ENCODE results near the gene STK39. TPM values are rescaled to one million over a fixed set of nuclear protein-coding genes. Genes with fewer than 3 reads are reported as not detected.

The STK39 gene
- polyA plus RNA-seq, 2 of the 4 experiments (the other 2 are of a cell fraction) = 14.2 to 27.2 TPM

DNA sequence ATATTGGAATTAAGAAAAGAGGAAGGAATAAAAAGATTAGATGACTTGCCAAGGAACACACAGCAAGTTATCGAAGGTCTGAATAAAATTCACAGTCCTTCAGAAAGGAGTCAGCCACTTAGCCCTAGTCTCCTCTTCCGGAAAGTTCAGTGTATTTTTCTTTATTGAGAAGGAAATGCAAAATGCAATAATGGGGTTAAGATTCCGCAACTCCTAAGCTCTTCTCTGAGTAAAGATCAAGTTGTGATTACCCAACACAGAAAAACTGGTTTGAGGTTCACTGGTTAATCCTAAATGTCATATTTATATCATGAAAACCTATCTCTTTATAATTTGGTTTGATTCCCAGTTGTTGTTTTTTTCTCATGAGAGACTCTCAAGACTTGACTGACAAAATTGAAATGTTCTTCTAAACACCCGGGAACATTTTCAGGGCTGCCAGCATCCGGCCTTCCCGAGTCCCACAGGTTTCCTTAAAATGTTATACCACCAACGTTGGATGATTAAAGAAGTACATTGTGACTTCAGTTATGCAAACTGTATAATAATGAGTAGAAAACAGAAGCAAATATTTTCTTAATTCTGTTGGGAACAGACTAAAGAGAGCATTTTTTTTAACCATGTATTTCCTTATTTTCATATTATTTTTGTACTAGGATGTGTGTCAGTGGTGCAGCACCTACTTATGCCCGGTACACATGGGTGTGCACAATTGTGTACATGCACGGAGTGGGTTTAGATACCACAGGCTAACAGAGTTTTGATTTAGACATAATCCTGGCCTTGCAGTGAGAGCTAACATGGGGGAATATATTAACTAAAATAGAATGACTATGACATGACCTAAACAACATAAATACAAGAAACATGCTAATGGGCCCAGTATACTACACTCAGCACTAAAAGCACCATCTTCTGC lies 100.2 kb downstream of the STK39 start:
- no peaks in the 10 kb centered on the region for H3K9me3 ChIP-seq
- H3K4me1 ChIP-seq = no peaks in the 10 kb centered on the region
- POLR2A ChIA-PET = no interaction called here
- TF ChIP-seq RAD21 (conservative IDR thresholded peaks at IDR 0.05 in 1 of 2, IDR thresholded peaks at IDR 0.05 in 1 of 2) (no peak), HEYL (CRISPR knock-in tag; IDR thresholded peaks at IDR 0.05) (no peak), EHF (CRISPR knock-in tag; IDR thresholded peaks at IDR 0.05) (no peak), PHF8 (IDR thresholded peaks at IDR 0.05; ENCODE audit: borderline replicate concordance, low read depth) (no peak), EHMT2 (IDR thresholded peaks at IDR 0.05; ENCODE audit: low read depth) (no peak), KDM5A (IDR thresholded peaks at IDR 0.05) (no peak), NPAS2 (CRISPR knock-in tag; IDR thresholded peaks at IDR 0.05; ENCODE audit: borderline replicate concordance) (no peak), JUN (IDR thresholded peaks at IDR 0.05) (no peak), MYC (IDR thresholded peaks at IDR 0.05; ENCODE audit: borderline replicate concordance, low read length) (no peak)
- TF ChIP-seq, protein P1, sequence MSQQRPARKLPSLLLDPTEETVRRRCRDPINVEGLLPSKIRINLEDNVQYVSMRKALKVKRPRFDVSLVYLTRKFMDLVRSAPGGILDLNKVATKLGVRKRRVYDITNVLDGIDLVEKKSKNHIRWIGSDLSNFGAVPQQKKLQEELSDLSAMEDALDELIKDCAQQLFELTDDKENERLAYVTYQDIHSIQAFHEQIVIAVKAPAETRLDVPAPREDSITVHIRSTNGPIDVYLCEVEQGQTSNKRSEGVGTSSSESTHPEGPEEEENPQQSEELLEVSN (IDR thresholded peaks at IDR 0.05; ENCODE audit: borderline replicate concordance, low read depth) = no peak
- DNase-seq (ENCODE audit: low read depth in 1 of 2, low spot score in 1 of 2) (no peak), ATAC-seq (no peak), FAIRE-seq (no peak)
- H3K4me2 ChIP-seq = no peak overlapping the region
- 87% methylated on average over 9 of the region's 9 CpGs for WGBS (ENCODE audit: missing lambda C conversion rate)
- CTCF ChIA-PET = no interaction called here
- H3K4me3 ChIP-seq = no peak overlapping the region
- H3K27ac ChIP-seq = no peak overlapping the region

- POLR2A ChIA-PET = no interaction called here
- H3K4me2 ChIP-seq = no peak overlapping the region
- H3K9me3 ChIP-seq = no peaks in the 10 kb centered on the region
- FAIRE-seq (no peak), ATAC-seq (no peak), DNase-seq (ENCODE audit: low read depth in 1 of 2, low spot score in 1 of 2) (no peak)
- WGBS (ENCODE audit: missing lambda C conversion rate) = 88% methylated on average over 3 of the region's 3 CpGs
- H3K4me3 ChIP-seq = no peak overlapping the region
- no peak for TF ChIP-seq ZNF302 (CRISPR knock-in tag; IDR thresholded peaks at IDR 0.05)
- H3K4me1 ChIP-seq = no peaks in the 10 kb centered on the region
- no peak overlapping the region for H3K27ac ChIP-seq
- CTCF ChIA-PET = interaction anchor here (0.5 kb wide), 1 partner anchor 141 kb away, joined by 3 read pairs; no protein-coding TSS in a partner anchor
Observed at GRCh38 chr2:168145426-168146310, 101.7 kb downstream of the STK39 start.

GRCh38 chr2:168145011-168145410 lies 102.4 kb downstream of the STK39 start:
- TF ChIP-seq SMC3 (IDR thresholded peaks at IDR 0.05) (no peak), CBX8 (IDR thresholded peaks at IDR 0.05) (no peak), FOXS1 (CRISPR knock-in tag; IDR thresholded peaks at IDR 0.05) (no peak), ZC3H11A (IDR thresholded peaks at IDR 0.05) (no peak), NR3C1 (IDR thresholded peaks at IDR 0.05) (no peak), JUN (IDR thresholded peaks at IDR 0.05) (no peak), POLR2A (IDR thresholded peaks at IDR 0.05; ENCODE audit: low read length) (no peak), FOSB (CRISPR knock-in tag; IDR thresholded peaks at IDR 0.05) (no peak), EHF (CRISPR knock-in tag; IDR thresholded peaks at IDR 0.05) (no peak), TP53 (CRISPR knock-in tag; IDR thresholded peaks at IDR 0.05) (no peak), ZSCAN20 (CRISPR knock-in tag; IDR thresholded peaks at IDR 0.05) (no peak), HOXA7 (CRISPR knock-in tag; IDR thresholded peaks at IDR 0.05) (no peak), RCOR1 (IDR thresholded peaks at IDR 0.05; ENCODE audit: low read depth, low read length) (no peak), BHLHE40 (IDR thresholded peaks at IDR 0.05; ENCODE audit: low read depth, low read length) (no peak), ZFP36 (IDR thresholded peaks at IDR 0.05; ENCODE audit: borderline replicate concordance, partially characterized antibody) (no peak)
- TF ChIP-seq, protein P2, sequence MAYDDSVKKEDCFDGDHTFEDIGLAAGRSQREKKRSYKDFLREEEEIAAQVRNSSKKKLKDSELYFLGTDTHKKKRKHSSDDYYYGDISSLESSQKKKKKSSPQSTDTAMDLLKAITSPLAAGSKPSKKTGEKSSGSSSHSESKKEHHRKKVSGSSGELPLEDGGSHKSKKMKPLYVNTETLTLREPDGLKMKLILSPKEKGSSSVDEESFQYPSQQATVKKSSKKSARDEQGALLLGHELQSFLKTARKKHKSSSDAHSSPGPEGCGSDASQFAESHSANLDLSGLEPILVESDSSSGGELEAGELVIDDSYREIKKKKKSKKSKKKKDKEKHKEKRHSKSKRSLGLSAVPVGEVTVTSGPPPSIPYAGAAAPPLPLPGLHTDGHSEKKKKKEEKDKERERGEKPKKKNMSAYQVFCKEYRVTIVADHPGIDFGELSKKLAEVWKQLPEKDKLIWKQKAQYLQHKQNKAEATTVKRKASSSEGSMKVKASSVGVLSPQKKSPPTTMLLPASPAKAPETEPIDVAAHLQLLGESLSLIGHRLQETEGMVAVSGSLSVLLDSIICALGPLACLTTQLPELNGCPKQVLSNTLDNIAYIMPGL (CRISPR knock-in tag; IDR thresholded peaks at IDR 0.05; ENCODE audit: borderline replicate concordance) = no peak
- no peak for FAIRE-seq

More at GRCh38 chr2:168145011-168145410, 102.4 kb downstream of the STK39 start:
- ChIA-PET CTCF (interaction anchor here (0.5 kb wide), 1 partner anchor 140 kb away, joined by 3 read pairs; no protein-coding TSS in a partner anchor), POLR2A (no interaction called here)
- no peak overlapping the region for H3K4me3 ChIP-seq
- 93% methylated on average over 2 of the region's 2 CpGs for WGBS (ENCODE audit: missing lambda C conversion rate)
- no peaks in the 10 kb centered on the region for H3K4me1 ChIP-seq
- no peak overlapping the region for H3K27ac ChIP-seq
- ATAC-seq (no peak), DNase-seq (ENCODE audit: low read depth in 1 of 2, low spot score in 1 of 2) (no peak)
- H3K4me2 ChIP-seq = no peak overlapping the region
- H3K9me3 ChIP-seq = no peaks in the 10 kb centered on the region

Data from A549 (cell line).